T-cell (primary cell): ENCODE results near the gene ZBED2. TPM values are rescaled to one million over a fixed set of nuclear protein-coding genes. Genes with fewer than 3 reads are reported as not detected.

Source experiments
- ATAC-seq, 4 experiments: fragments of 200-7000 bp in 3 of 4; fragments of 150-1000 bp in 1 of 4; cut with Tn5 transposase; replicated peaks in 1 of 4; 1 replicate in 3 of 4; 2 replicates in 1 of 4; pipeline ENCODE4 v1.10.0; 2021; ENCODE audit warnings: moderate library complexity in 3 of 4, mild to moderate bottlenecking in 2 of 4, moderate number of reproducible peaks in 1 of 4
- CTCF ChIA-PET, 2 donors: fragments of 300-600 bp; sonication (Branson Sonifier 250); formaldehyde crosslinking; loops; one replicate each; lab custom pipeline; 2022; ENCODE audit warnings: antibody characterized with exemption in 2 of 2; lab: Charles Lee
- POLR2A ChIA-PET, 2 donors: fragments of 300-600 bp; sonication (Branson Sonifier 250); formaldehyde crosslinking; loops; one replicate each; lab custom pipeline; 2022; ENCODE audit warnings: antibody characterized with exemption in 2 of 2; lab: Charles Lee
- DNase-seq, 35 experiments: peaks; one replicate each; pipeline versions ENCODE4 v3.0.0 to v3.0.0-alpha.2; 2013 to 2023
- H3K27ac ChIP-seq: one replicate; pipeline ENCODE4 v1.5.1; 2013; ENCODE audit warnings: low read length
- H3K27me3 ChIP-seq, 2 experiments: replicated peaks in 1 of 2; 1 replicate in 1 of 2; 2 replicates in 1 of 2; pipeline versions ENCODE4 v1.6.1 to v1.7.0; 2013; ENCODE audit warnings: low read length in 1 of 2, mixed read lengths in 1 of 2; ENCODE audit not compliant: control insufficient read depth in 2 of 2, insufficient read depth in 2 of 2; ENCODE audit errors: extremely low read depth in 1 of 2
- H3K36me3 ChIP-seq, 2 donors: 1 replicate in 1 of 2; 2 replicates in 1 of 2; pipeline versions ENCODE4 v1.6.1 to v1.7.0; 2013; ENCODE audit warnings: low read length in 1 of 2; ENCODE audit not compliant: control insufficient read depth in 2 of 2, insufficient read depth in 1 of 2; ENCODE audit errors: extremely low read depth in 1 of 2
- H3K4me1 ChIP-seq, 2 experiments: 1 replicate in 1 of 2; 2 replicates in 1 of 2; pipeline versions ENCODE4 v1.6.1 to v1.7.0; 2013; ENCODE audit warnings: low read length in 2 of 2, mixed read lengths in 1 of 2; ENCODE audit not compliant: insufficient read depth in 2 of 2, control insufficient read depth in 1 of 2; ENCODE audit errors: extremely low read depth in 1 of 2
- H3K4me3 ChIP-seq, 2 donors: 1 replicate in 1 of 2; 2 replicates in 1 of 2; pipeline versions ENCODE4 v1.5.1 to v1.7.0; 2013; ENCODE audit warnings: mild to moderate bottlenecking in 2 of 2, low read length in 1 of 2, moderate library complexity in 1 of 2; ENCODE audit not compliant: control insufficient read depth in 1 of 2; ENCODE audit errors: extremely low read depth in 1 of 2
- H3K9me3 ChIP-seq: 2 replicates; pipeline ENCODE4 v1.7.0; 2013
- H3K27ac Mint-ChIP-seq, 2 donors: one replicate each; pipeline ENCODE4 v1.8.0; 2020 to 2021; ENCODE audit warnings: mild to moderate bottlenecking in 2 of 2, mixed read lengths in 2 of 2
- H3K27me3 Mint-ChIP-seq, 2 donors: one replicate each; pipeline ENCODE4 v1.8.0; 2021 to 2022; ENCODE audit warnings: mixed read lengths in 2 of 2
- H3K36me3 Mint-ChIP-seq: one replicate; pipeline ENCODE4 v1.8.0; 2021; ENCODE audit warnings: mixed read lengths
- H3K4me1 Mint-ChIP-seq, 3 donors: one replicate each; pipeline ENCODE4 v1.8.0; 2020 to 2022; ENCODE audit warnings: mixed read lengths in 3 of 3, mild to moderate bottlenecking in 1 of 3
- H3K4me3 Mint-ChIP-seq, 3 donors: one replicate each; pipeline ENCODE4 v1.8.0; 2020 to 2022; ENCODE audit warnings: mild to moderate bottlenecking in 3 of 3, mixed read lengths in 3 of 3, moderate library complexity in 3 of 3
- H3K9me3 Mint-ChIP-seq, 3 donors: one replicate each; pipeline ENCODE4 v1.8.0; 2020 to 2022; ENCODE audit warnings: mixed read lengths in 3 of 3
- WGBS: methylation state at CpG from one replicate; pipeline ENCODE4 v1.1.5; 2013; ENCODE audit warnings: missing lambda C conversion rate; ENCODE audit not compliant: insufficient coverage; 5-methylcytosine and 5-hydroxymethylcytosine counted together
- total RNA-seq, 35 experiments: library from RNA in 6 of 35; stranded (reverse) in 6 of 35; fragments of 120-200 nt in 1 of 35; gene quantifications; one replicate each; pipeline versions ENCODE4 v1.2.1 to v1.2.4 and lab custom pipeline; 2013 to 2026

The ZBED2 gene
- total RNA-seq, 5 donors from 2014 or later (not counting 1 experiment from before 2014, with no cell fraction given), result 0.35 to 0.82 (median 0.73) TPM; not detected in 2

DNA sequence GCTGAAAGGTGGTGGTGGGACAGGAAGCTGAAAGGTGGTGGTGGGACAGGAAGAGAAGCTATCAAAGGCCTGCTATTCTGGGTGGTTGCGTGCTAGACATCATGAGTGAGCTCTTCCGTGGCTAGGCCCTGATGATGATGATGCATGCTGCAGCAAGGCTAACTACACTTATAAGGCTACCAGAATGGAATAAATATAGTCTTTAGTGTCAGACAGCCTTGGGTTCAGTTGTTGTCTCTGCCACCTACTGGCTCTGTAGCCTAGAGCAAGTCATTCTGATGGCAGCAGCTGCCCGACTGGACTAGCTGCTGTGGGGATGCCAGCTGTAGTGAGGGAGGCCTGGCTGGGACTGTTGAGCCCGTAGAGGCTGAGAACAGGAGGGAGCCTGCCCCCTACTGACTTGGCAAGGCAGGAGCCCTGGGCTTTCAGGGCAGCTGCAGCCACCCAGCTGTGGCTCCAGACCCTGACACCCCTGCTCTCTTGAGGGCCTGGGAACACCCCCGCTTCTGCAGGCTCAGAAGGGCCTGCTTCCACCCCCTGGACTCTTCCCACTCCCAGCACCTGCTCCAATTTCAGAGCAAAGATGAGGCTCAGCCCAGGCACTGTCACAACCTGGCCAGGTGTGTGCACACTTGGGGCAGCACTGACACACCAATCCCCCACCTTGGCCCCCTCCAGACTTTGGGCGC is 21.4 kb upstream of the ZBED2 start:
- Mint-ChIP-seq H3K9me3 (no peaks in the 10 kb centered on the region), H3K27ac (peak overlapping the region; percentile 40 to 79), H3K4me3 (peak overlapping the region in 1 of 3 donors; percentile 62), H3K36me3 (peaks cover 52% of the 10 kb centered on the region), H3K27me3 (no peaks in the 10 kb centered on the region), H3K4me1 (peaks cover 51 to 66% (median 58%) of the 10 kb centered on the region in 3 donors)
- CTCF ChIA-PET, result interaction anchor here (0.6 to 1.7 kb wide), 27 partner anchors 9 to 1302 kb away, joined by 3 to 22 read pairs (median 4); partner anchors contain the start of genes ABHD10 (in 1 of the 2), CD96 (in 1 of the 2) and ZBED2 (in 1 of the 2)
- Histone ChIP-seq H3K9me3 (no peaks in the 10 kb centered on the region), H3K36me3 (peaks cover 3 to 39% of the 10 kb centered on the region in 2 donors), H3K4me1 (peaks cover 19 to 29% of the 10 kb centered on the region in 2 experiments), H3K4me3 (no peak overlapping the region), H3K27ac (peak overlapping the region; percentile 83), H3K27me3 (no peaks in the 10 kb centered on the region)
- 80% methylated on average over 2 of the region's 6 CpGs for WGBS
- DNase-seq (peak; percentile 22 to 85 (median 55)), ATAC-seq (peak; percentile 93 to 96 (median 95))
- POLR2A ChIA-PET, result interaction anchor here (0.6 to 1.5 kb wide), 8 partner anchors 17 to 362 kb away, joined by 3 to 10 read pairs (median 3); partner anchors contain the start of genes ABHD10 (in 1 of the 2) and CD96 (in 1 of the 2)

DNA sequence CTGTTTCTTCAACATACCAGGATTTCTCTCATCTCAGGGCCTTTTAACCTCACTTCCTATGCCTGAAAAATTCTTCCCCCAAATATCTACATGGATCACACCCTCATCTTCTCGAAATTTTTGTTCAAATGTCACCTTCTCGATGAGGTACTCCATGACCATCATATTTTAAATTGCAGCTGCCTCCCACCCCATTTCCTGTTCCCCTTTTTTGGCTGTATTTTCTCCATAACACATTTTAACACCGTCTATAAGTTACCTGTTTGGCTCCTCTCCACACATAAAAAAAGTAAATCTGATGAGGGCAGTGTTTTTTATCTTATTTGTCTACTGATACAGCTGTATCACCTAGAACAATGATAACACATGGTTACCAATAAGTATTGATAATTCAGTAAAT is 20.7 kb upstream of the ZBED2 start:
- H3K4me1 ChIP-seq, result peaks cover 23 to 35% of the 10 kb centered on the region in 2 experiments
- ATAC-seq (peak in 1 of 4 experiments; percentile 17), DNase-seq (peak in 1 of 35 experiments; percentile 22)
- H3K27me3 Mint-ChIP-seq, result no peaks in the 10 kb centered on the region
- ChIA-PET CTCF (interaction anchor here (0.6 to 1.7 kb wide), 26 partner anchors 8 to 1301 kb away, joined by 3 to 22 read pairs (median 4); partner anchors contain the start of genes ABHD10 (in 1 of the 2), CD96 (in 1 of the 2) and ZBED2 (in 1 of the 2)), POLR2A (interaction anchor here (0.6 to 1.5 kb wide), 8 partner anchors 16 to 363 kb away, joined by 3 to 10 read pairs (median 3); partner anchors contain the start of genes ABHD10 (in 1 of the 2) and CD96 (in 1 of the 2))
- H3K4me1 Mint-ChIP-seq, result peaks cover 58 to 73% (median 65%) of the 10 kb centered on the region in 3 donors
- H3K9me3 Mint-ChIP-seq, result no peaks in the 10 kb centered on the region
- WGBS, result no CpG with 5 or more reads among the region's 3 CpGs
- H3K9me3 ChIP-seq, result no peaks in the 10 kb centered on the region
- H3K36me3 Mint-ChIP-seq, result peaks cover 58% of the 10 kb centered on the region
- peak overlapping the region; percentile 83 for H3K27ac ChIP-seq
- H3K4me3 Mint-ChIP-seq, result peak overlapping the region in 1 of 3 donors; percentile 62
- no peaks in the 10 kb centered on the region for H3K27me3 ChIP-seq
- H3K27ac Mint-ChIP-seq, result peak overlapping the region; percentile 40 to 79
- H3K36me3 ChIP-seq, result peaks cover 3 to 45% of the 10 kb centered on the region in 2 donors
- H3K4me3 ChIP-seq, result no peak overlapping the region

DNA sequence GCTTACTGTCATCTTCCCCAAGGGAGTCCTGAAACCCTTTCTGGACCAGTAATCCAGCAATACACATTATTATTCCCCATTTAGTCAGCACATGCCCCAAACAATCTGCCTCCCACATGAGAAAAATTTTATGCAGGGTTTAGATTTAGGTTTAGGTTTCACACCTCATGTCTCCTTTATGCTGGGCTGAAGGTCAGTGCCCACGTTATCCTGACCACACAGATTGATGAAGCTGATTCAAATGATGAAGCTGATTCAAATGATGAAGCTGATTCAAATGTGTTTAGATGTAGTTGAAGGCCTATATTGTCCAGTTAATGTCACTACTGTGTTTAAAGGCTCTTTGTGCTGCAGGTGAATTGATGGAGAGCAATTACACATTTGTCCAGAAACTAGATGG is 18.1 kb upstream of the ZBED2 start:
- Histone ChIP-seq H3K36me3 (peaks cover 3 to 44% of the 10 kb centered on the region in 2 donors), H3K4me3 (no peak overlapping the region), H3K4me1 (peaks cover 44 to 45% of the 10 kb centered on the region in 2 experiments), H3K27ac (no peak overlapping the region), H3K9me3 (no peaks in the 10 kb centered on the region), H3K27me3 (no peaks in the 10 kb centered on the region)
- ChIA-PET CTCF (no interaction called here), POLR2A (interaction anchor here in 1 of 2 donors (0.8 kb wide), 1 partner anchor 333 kb away, joined by 3 read pairs; no protein-coding TSS in a partner anchor)
- H3K4me3 Mint-ChIP-seq, result no peak overlapping the region
- DNase-seq, result no peak
- ATAC-seq, result no peak
- H3K27ac Mint-ChIP-seq, result no peak overlapping the region
- peaks cover 78 to 89% (median 83%) of the 10 kb centered on the region in 3 donors for H3K4me1 Mint-ChIP-seq
- H3K9me3 Mint-ChIP-seq, result no peaks in the 10 kb centered on the region
- H3K27me3 Mint-ChIP-seq, result no peaks in the 10 kb centered on the region
- no CpG with 5 or more reads among the region's 1 CpG for whole genome bisulfite sequencing
- H3K36me3 Mint-ChIP-seq, result peaks cover 57% of the 10 kb centered on the region

DNA sequence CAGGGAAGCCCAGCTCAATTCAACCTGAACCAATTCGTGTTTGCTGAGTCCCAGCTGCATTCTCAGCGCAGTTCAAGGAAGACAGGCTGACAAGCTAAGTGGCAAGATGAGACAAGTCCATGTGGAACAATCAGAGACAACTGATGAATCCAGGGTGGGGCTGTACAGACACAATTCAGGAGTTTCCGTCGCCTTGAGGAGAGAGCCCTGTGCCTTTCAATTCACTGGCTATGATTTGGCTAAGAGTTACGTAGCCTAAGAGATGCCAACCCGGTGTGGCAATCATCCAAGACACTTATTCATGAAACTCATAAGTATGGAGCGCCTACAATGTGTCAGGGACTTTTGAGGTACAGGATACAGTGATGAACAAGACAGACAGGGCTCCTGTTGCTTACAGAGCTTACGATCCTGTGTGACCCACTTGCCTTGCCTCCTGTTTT is 15.5 kb upstream of the ZBED2 start:
- H3K4me3 ChIP-seq, result peak overlapping the region in 1 of 2 donors; percentile 10
- H3K4me1 ChIP-seq, result peaks cover 23 to 32% of the 10 kb centered on the region in 2 experiments
- H3K27ac ChIP-seq, result peak overlapping the region; percentile 66
- ChIA-PET CTCF (interaction anchor here (0.6 to 1.2 kb wide), 13 partner anchors 9 to 403 kb away, joined by 3 to 8 read pairs (median 4); partner anchors contain the start of gene CD96 (in 1 of the 2)), POLR2A (interaction anchor here (0.6 to 1.1 kb wide), 8 partner anchors 31 to 368 kb away, joined by 3 to 9 read pairs (median 4); partner anchors contain the start of gene ABHD10 (in 1 of the 2))
- Mint-ChIP-seq H3K27ac (peak overlapping the region; percentile 80 to 88), H3K4me1 (peaks cover 66 to 83% (median 77%) of the 10 kb centered on the region in 3 donors), H3K9me3 (no peaks in the 10 kb centered on the region), H3K4me3 (peak overlapping the region; percentile 40 to 76 (median 62)), H3K27me3 (no peaks in the 10 kb centered on the region), H3K36me3 (peaks cover 61% of the 10 kb centered on the region)
- no peaks in the 10 kb centered on the region for H3K9me3 ChIP-seq
- H3K27me3 ChIP-seq, result no peaks in the 10 kb centered on the region
- peak in 11 of 35 experiments; percentile 2 to 56 (median 14) for DNase-seq
- ATAC-seq, result peak; percentile 17 to 63 (median 23)
- H3K36me3 ChIP-seq, result peaks cover 3 to 43% of the 10 kb centered on the region in 2 donors
- 31% methylated on average over 3 of the region's 8 CpGs for WGBS

DNA sequence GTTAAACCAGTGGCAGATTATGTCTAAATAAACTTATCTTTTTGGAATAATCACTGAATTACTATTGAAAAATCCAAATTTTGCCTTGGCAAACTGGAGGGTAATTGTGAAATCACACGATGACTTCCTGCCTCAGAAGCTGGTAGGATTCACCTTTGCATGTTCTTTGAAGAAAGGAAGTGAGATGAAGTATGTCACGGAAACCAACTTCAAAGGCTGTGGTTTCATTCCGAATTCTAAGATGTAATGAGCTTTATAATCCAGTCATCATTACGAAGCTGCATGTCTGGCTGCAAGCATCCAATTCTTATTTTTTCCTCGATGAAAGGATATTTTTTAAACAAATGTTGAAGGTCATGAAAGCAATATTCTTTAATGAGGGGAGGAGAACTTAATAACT is 15.0 kb upstream of the ZBED2 start:
- DNase-seq (peak in 23 of 35 experiments; percentile 4 to 90 (median 39)), ATAC-seq (peak; percentile 89 to 96 (median 95))
- H3K27me3 ChIP-seq, result no peaks in the 10 kb centered on the region
- H3K27ac ChIP-seq, result peak overlapping the region; percentile 66
- Mint-ChIP-seq H3K9me3 (no peaks in the 10 kb centered on the region), H3K27ac (peak overlapping the region; percentile 80 to 88), H3K27me3 (no peaks in the 10 kb centered on the region), H3K4me3 (peak overlapping the region; percentile 40 to 76 (median 62)), H3K4me1 (peaks cover 64 to 83% (median 74%) of the 10 kb centered on the region in 3 donors), H3K36me3 (peaks cover 63% of the 10 kb centered on the region)
- H3K4me3 ChIP-seq, result peak overlapping the region in 1 of 2 donors; percentile 10
- H3K36me3 ChIP-seq, result peaks cover 3 to 44% of the 10 kb centered on the region in 2 donors
- H3K9me3 ChIP-seq, result no peaks in the 10 kb centered on the region
- ChIA-PET CTCF (interaction anchor here (0.6 to 1.2 kb wide), 13 partner anchors 8 to 404 kb away, joined by 3 to 8 read pairs (median 4); partner anchors contain the start of gene CD96 (in 1 of the 2)), POLR2A (interaction anchor here (0.6 to 1.1 kb wide), 10 partner anchors 22 to 368 kb away, joined by 3 to 9 read pairs (median 4); partner anchors contain the start of gene ABHD10 (in 1 of the 2))
- peaks cover 22 to 29% of the 10 kb centered on the region in 2 experiments for H3K4me1 ChIP-seq
- 0% methylated on average over 2 of the region's 5 CpGs for WGBS
